ENCODE results near the gene GPR150.
"Not testable (repeated sequence)": the region's sequence is repeated elsewhere in the genome, so short reads cannot be mapped to it uniquely, and the experiment has no call there.

GPR150 gene

DNA sequence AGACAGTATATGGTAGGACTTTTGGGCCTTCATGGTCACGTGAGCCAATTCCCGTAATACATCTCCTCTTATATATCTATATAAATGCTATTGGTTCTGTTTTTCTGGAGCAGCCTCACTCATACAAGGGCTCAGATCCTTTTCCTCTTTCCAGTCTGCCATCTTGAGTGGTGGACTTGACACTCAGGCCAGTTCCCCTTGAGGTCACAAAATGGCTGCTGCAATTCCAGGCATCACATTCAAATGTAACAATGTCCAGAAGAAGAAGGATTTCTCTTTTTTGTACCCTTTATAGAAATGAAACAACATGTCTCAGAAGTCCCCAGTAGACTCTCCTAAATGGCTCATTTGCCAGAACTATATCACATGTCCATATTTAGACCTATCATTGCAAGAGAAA, 4.5 kb downstream of the GPR150 start:
- no peak for DNase-seq (ENCODE audit: low read depth)

DNA sequence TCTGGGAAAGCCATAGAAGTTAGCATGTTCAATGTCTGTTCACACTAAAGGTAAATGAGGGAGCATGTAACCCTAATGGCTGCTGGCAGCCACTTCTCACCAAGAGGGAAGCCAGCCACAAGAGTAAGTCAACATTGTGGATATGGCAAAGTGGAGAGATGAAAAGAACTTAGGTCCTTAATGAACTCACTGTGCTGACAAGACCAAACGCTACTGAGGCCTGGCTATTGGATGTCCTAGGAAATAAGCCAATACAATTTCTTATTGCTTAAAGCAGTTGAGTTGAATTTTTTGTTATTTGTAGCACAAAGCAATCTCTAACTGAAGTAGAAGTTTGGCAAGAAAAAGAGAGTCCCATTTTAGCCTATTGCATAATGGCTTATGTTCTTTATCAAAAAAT, 6.8 kb downstream of the GPR150 start:
- DNase-seq (ENCODE audit: low read depth), result no peak

DNA sequence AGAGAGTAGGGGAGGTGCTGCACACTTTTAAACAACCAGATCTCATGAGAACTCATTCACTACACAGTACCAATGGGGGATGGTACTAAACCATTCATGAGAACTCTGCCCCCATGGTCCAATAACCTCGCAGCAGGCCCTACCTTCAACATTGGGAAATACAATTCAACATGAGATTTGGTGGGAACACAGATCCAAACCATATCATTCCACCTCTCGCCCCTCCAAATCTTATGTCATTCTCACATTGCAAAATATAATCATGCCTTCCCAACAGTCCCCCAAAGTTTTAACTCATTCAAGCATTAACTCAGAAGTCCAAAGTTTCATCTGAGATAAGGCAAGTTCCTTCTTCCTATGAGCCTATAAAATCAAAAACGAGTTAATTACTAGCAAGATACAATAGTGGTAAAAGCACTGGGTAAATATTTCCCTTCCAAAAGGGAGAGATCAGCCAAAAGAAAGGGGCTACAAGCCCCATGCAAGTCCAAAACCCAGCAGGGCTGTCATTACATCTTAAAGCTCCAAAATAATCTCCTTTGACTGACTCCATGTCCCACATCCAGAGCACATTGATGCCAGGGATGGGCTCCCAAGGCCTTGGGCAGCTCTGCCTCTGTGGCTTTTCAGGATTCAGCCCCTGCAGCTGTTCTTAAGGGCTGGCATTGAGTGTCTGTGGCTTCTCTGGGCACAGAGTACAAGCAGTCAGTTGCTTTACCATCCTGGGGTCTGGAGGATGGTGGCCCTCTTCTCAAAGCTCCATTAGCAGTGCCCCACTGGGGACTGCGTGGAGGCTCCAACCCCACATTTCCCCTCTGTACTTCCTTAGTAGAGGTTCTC, 8.3 kb downstream of the GPR150 start:
- DNase-seq (ENCODE audit: low read depth), result no peak

DNA sequence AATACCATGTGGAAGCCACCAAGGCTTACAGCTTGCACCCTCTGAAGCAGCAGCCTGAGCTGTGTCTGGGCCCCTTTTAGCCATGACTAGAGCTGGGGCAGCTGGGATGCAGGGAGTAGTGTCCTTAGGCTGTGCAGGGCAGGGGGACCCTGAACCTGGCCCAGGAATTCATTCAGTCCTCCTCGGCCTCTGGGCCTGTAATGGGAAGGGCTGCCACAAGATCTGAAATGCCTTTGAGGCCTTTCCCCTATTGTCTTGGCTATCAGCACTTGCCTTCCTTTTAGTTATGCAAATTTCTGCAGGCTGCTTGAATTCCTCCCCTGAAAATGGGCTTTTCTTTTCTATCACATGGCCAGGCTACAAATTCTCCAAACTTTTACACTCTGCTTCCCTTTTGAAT, 9.0 kb downstream of the GPR150 start:
- DNase-seq (ENCODE audit: low read depth), result no peak

DNA sequence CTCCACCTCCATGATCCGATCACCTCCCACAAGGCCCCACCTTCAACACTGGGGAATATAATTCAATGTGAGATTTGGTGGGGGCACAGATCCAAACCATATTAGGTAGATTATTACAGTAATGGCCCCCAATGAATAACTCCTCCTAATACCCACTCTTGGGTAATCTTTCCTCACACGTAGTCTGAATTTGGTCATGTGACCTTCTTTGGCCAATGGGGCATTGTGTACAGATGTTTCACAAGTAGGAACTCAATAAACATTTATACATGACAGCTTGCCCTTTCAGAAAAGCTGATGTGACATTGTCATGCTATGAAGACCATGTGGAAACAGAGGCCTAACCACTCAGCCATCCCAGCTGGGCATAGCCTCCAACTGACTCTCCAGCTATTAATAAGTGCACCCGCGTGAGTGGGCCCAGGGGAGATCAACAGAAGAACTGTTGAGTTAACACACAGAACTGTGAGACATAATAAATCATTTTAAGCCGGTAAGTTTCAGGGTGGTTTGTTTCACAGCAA, 10.6 kb downstream of the GPR150 start:
- no peak for DNase-seq (ENCODE audit: low read depth)

DNA sequence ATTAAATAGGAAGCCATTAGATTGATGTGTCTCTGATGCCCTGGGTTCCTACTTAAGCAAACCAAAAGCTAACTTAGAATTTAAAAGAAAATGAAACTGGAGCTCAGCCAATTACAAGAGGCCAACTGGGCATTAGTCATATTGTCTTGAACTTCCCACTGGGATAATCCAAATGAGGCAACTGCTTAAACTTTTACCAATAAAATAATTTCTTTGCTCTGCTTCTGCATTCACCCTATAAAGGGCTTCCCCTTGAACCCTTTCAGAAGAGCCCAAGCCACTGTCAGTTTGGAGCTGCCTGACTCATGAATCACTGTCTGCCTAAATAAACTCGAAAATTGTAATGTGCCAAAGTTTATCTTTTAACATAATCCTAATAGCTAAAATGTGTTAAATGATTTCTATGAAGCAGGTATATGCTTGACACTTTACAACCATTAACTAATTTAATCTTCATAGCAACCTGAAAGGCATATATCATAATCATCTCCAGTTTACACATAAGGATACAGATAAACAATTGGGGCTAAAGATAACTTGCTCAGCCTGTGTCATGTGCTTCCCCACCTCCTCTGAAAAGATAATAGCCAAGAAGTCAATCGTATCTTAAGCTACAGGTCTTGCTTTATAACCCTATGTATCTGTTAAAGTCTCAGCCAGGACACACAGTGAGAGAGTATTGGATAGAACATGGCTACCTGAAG, 11.5 kb downstream of the GPR150 start:
- DNase-seq (ENCODE audit: low read depth), result no peak

DNA sequence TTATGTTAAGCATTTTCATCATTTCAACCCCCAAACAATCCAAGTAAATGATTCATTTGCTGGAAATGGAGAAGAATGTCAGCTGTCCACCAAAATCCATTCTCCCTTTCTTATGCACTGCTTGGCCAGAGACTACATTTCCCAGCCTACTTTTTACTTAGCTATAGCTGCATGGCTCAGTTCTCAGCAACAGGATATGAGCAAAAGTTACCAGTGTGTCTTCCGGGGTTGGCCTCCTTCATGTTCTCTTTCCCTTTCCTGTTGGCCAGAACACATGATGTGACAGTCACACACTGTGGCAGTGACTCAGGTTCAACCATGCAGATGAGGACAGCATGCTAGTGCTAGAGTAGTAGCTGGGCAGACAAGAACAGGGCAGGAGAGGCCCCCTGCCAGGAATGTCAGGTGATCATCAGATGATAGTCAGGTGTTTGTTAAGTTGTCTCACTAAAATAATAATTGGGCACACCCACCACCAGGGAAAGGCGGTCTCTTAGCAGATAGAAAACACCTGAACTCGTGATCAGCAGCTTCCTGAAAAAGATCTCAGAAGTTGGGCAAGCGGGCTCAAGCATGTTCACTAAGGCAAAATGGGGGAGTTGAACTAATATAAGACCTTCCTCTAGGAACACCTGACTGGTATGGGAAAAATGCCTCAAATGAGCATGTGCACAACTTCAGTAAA, 12.2 kb downstream of the GPR150 start:
- DNase-seq (ENCODE audit: low read depth), result peak; percentile 71

DNA sequence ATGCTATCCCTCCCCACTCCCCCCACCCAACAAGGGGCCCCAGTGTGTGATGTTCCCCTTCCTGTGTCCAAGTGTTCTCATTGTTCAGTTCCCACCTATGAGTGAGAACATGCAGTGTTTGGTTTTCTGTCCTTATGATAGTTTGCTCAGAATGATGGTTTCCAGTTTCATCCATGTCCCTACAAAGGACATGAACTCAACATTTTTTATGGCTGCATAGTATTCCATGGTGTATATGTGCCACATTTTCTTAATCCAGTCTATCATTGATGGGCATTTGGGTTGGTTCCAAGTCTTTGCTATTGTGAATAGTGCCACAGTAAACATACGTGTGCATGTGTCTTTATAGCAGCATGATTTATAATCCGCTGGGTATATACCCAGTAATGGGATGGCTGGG, 13.1 kb downstream of the GPR150 start:
- not testable (repeated sequence) for DNase-seq (ENCODE audit: low read depth)

DNA sequence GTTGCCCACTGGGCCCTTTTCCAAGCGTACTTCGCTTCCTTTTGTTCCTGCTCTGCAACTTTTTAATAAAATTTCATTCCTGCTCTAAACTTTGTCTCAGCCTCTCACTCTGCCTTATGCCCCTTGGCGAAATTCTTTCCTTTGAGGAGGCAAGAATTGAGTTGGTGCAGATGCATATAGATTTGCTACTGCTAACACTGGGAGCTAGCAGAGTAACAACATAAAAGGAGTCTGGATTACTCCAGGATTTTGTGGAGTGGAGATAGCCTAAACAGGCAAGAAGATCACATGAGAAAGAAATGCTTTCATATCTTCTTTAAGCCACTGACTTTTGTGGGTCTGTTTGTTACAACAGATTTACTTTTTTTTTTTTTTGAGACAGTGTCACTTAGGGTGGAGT, 13.8 kb downstream of the GPR150 start:
- DNase-seq (ENCODE audit: low read depth), result no peak

DNA sequence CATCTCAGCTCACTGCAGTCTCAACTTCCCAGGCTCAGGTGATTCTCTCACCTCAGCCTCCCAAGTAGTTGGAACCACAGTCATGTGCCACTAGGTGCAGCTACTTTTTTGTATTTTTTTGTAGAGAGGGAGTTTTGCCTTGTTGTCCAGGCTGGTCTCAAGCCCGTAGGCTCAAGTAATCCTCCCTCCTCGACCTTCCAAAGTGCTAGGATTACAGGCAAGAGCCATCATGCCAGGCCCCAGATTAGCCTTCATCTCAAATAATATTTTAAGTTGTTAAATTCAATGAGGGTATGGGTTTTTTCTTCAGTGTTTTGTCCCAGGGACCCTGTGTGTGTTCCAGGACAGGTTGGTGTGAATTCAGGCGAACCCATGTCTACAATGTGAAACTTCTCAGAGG, 14.2 kb downstream of the GPR150 start:
- no peak for DNase-seq (ENCODE audit: low read depth)

DNA sequence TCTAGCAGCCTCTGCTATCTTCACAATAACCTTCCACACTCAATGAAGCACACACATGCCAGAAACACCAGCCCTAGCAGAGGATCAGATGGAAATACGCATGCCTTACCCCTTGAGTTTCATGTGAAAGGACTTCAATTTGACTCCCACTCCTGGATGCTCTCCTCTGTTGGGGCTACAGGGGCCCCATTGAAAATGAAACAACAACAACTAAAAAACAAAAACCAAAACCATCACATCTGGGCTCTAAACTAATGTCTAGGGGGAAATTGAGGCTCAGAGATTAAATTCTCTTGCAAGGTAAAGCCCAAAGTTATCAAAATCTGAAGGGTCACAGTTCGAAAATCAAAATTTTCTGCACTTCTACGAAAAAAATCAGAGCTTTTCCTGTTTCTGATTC, 18.7 kb downstream of the GPR150 start:
- no peak for DNase-seq (ENCODE audit: low read depth)

DNA sequence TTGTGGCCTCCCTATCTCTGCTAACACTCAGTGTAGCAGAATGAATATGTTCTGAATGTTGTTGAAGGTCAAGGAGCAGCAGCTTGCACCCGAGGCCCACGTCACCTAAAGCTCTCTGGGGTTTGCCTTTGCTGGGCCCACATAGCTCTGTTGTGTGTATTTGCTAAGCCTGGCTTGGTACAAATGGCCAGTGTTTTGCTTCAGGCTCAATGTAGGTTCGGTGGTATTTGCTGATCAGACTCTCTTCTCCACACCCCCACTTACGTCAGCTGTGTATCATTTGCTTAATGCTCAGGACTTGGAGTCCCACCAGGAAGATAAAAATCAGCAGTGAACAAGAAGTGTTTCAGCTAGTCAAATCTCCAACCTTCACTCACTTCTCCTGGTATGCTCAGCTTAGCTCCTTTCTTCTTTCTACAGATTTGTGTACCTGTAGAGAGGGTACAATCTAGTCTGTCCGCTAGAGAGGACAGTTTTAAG, 21.9 kb downstream of the GPR150 start:
- DNase-seq (ENCODE audit: low read depth), result no peak

DNA sequence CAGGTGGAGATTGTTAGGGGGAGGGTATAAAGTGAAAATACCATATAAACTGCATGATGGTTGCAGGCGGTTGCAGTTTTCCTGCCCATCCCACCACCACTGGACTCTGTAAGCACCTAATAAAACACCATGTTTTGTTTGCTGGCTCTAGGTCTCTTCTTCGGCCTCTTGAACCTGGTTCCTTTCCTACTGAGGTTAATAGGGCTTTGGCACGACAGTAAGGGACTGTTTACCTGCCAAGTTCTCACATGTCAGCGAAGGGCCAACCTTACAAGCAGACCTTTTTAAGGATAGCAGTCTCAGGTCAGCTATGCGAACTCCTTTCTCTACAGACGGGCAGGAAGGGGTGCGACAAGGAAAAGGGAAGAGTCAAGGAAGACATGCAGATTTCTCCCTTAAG, 23.3 kb downstream of the GPR150 start:
- no peak for DNase-seq (ENCODE audit: low read depth)

DNA sequence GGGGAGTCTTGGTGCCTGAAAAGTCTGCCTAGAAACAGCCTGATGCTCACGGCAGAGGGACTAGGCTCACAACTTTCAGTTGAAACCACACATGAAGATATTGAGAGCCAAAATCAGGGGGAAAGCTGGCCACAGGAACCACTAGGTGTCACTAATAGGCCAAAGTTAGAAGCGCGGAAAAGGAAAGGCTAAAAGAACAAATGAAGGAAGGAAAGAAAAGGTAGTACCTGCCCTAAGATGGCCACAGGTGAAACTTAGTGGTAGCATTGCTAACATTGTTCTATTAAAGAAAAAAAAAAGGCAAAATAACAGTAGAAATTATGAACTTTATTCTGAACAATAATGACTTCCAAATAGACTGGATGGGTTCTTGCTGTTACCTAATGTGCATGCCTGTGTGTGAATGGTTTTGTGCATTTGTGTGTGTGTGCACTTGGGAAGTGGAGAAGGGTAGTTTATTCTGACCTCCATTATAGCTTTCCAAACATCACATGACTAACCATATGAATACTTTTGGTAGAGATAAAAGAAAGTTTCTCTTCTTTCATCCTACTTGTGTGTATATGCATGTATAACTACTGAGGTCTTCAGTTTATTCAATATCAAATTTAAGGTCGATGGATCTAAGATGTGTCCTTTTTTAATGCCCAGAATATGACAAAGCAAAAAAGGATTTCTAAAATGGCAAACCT, 24.6 kb downstream of the GPR150 start:
- peak; percentile 41 for DNase-seq (ENCODE audit: low read depth)

DNA sequence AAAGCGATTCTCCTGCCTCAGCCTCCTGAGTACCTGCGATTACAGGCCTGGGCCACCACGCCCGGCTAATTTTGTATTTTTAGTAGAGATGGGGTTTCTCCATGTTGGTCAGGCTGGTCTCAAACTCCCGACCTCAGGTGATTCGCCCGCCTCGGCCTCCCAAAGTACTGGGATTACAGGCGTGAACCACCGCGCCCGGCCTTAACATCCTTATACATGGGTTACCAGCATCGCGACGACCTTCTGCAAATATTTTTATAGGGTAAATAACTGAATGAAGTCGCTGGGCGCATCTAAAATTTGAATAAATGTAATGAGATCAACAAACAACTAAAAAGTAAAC, 26.3 kb downstream of the GPR150 start:
- not testable (repeated sequence) for DNase-seq (ENCODE audit: low read depth)

DNA sequence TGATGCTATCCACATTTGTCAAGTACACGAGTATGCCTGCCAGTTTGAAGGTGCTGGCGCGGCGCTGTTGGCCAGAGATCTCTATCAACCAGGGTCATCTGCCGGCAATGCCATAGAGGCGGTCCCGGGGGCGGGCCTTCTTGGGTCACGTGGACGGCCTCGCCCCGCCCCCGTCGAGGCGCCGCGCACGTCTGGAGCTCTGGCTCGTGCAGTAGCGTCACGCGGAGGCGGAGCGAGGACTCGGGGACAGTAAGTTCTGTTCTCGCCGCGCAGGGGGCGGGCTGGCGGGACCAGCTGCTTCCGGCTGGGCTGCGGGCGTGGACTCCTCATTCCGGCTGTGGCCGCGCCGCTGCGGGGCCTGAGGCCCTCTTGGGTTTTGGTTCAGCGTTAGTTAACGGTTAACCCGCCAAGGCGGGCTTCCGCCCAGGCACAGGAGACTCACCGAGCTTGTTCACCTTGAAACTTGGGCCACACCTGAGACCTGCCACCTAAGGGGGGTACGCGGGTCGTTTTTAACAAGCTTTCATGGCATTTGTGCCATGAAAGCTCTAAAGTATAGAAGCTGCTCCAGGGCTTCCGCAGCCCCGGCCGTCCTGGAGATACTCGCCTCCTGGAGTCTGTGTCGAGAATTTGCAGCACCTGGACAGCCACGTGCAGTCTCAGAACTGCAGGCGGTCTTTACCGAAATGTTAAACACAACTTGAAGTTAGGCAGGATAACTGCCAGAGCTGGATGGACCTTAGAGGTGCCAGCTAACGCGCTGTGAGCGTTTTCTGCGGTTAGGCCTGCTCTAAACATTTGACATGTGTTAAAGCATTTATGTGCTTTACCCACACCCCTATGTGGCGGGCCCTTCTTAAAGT, 26.9 kb downstream of the GPR150 start, which contains the start of gene RFESD:
TSS of gene RFESD (plus strand) at position 209 of the 863 bp plus-strand sequence. CDS start 5,495 bp downstream, outside the sequence.
- peak; percentile 93 for DNase-seq (ENCODE audit: low read depth)

DNA sequence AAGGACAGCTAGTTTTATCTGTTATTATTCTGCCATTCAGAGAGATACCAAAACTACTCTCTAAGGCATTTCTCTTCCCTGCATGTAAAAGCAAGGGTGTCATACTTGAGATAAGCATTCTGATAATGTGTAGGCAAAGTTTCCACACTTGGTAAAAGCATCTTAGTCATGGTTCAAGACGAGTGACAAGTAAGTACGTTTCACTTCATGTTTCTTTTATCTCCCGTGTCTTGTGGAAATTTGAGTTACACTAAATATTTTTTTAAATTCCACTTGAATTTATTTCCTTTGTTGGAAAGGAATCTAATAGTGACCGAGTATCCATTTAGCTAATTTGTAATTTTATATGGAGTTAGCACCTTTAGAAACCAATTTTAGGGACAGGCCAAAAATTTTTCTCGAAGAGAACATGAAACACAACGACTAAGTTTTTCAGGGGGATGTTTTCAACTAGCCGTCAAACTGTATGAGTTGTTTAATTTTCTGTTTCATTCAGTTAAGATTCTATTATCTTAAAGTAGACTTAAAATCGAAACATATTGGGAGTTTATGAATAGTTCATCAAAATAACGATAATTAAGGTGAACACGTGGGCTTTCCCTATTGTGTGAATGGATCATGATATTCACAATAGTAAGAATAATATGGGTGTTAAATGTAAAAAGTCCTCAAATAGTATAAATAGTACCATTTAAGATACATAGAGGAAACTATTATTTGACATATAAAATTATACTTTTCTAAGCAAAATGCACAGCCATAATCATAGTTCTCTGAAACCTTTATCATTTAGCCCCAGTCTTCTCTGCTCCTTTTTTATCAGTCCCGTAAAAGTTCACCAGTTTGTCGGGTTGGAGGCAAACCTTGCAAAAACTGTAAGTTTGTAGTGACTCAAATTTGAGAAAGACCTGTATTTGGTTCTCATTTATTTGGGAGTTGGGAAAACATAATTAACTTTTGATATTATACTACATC, 28.3 kb downstream of the GPR150 start:
- DNase-seq (ENCODE audit: low read depth), result no peak

DNA sequence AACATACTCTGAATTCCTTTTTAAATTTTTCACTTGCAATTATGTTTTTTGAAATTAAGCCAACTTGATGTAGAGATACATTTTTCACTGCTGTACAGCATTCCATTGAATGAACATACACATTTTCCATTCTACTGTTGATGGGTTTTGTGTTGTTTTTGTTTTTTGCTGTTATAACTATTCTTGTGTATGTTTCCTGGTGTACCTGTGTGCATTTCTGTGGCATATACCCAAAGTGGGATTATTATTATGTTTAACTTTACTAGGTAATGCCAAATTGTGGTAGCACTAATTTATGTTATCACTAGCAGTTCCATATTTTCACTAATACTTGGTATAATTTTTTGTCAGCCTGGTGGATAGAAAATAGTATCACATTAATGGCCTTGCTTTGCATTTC, 29.4 kb downstream of the GPR150 start:
- no peak for DNase-seq (ENCODE audit: low read depth)

DNA sequence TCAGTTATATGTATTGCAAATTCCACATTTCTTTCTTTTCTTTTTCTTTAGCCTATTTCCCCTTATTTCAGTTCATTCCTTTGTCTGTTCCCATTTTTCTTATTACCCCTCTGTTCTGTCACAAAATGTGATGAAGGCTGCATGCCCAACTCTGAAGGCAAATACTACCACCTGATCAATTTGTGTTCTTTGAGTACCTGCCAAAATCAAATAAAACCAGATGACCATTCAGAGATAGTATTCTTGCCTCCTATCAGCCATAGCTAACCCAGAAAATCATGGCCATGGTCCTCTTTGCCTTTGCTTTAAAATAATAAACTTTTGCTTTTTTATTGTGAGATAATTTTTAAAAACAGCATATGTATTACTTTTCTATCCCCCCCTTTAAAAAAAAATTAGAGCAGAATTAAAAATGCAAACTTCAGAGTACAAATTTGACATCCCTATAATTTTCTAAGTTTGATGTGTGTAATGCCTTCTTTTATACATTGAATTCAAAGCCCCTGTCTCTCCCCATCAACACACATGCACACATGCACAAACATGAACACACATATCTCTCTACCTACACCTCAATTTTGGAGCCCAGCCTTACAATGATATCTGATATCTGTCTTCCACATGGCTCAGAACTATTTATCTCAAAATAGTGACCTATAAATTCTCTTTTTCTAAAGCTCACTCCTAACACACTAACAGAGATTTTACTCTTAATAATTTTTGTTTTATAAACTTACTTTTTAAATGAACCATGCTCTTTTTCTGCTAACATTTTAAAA, 30.1 kb downstream of the GPR150 start:
- no peak for DNase-seq (ENCODE audit: low read depth)
